ENCODE data around the gene TAF1B.
"Not testable (repeated sequence)": the region's sequence is repeated elsewhere in the genome, so short reads cannot be mapped to it uniquely, and the experiment has no call there.

TAF1B gene

GRCh38 chr2:9885036-9885684 lies 41.9 kb downstream of the TAF1B start:
- DNase-seq, result no peak

DNA sequence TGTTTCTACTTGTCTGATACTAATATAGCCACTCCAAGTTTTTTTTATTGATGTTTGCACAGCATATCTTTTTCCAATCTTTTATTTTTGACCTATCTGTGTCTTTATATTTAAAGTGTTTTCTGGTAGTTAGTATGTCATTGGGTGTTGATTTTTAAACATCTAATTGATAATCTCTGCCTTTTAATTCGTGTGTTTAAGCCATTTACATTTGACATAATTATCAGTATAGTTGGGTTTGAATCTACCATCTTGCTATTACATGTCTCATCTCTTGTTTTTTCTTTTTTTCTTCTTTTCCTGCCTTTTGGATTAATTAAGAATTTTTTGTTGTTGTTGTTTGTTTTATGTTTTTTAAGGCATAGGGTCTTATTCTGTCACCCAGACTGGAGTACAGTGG lies 44.2 kb downstream of the TAF1B start:
- no peak for DNase-seq

- no peak for DNase-seq
Observed at GRCh38 chr2:9889812-9890261, 46.6 kb downstream of the TAF1B start.

GRCh38 chr2:9892236-9892635 lies 49.0 kb downstream of the TAF1B start:
- no peak for DNase-seq

GRCh38 chr2:9895669-9896590 lies 52.7 kb downstream of the TAF1B start:
- DNase-seq, result no peak

DNA sequence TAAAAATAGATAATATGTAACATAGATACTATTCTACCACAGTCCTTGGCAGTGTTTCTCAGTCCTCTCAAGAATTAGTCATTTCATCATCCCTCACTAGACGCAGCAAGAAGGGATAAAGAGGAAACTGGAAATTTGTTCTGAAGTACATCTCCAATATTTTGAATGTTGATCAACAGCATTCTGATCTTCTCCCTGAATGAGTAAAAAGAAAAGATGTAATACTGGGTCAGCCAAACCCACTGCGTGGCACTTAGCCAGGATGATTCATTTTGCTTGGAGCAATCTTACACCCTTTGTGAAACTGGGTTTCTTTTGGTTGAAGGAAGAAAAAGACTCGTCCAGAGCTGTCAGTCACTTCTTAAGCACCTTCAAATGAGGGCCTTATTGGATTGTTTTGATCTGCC lies 54.1 kb downstream of the TAF1B start:
- peak; percentile 59 for DNase-seq

DNA sequence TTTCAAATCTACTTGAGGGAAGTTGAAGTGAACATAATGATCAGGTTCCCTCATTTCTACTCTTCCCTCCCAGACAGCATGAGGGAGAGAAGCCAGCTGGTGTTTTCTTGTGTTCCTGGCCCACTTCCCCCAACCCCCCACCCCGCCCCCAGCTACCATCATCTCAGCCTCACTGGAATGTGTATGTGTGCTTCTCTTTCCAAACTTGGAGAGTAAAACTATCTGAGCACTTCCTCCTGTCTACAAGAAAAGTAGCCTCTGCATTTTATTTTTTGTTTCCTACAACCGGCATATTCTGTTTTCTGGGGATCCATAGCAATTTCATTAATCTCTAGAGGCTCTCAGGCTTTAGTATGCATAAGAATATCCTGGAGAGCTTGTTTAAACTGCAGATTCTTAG lies 54.6 kb downstream of the TAF1B start:
- no peak for DNase-seq

DNA sequence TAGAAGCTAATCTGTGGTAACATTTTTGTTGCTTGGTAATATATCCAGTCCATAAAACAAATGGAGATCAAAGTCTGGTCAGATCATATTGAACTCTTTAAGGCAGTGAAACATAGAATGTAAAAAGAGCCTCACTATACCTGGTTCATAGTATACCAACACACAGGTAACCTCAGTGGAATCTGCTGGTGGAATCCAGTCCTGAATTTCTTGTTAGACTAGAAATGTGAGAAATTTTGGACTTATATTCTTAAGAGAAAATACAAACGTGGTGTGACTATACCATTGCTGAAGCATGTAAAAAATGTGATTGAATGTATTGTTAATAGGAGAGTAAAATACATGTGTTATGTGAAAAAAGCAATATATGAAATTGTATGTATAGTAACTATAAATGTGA lies 62.1 kb downstream of the TAF1B start:
- DNase-seq, result no peak

- DNase-seq, result no peak
Observed at GRCh38 chr2:9907402-9907801, 64.1 kb downstream of the TAF1B start.

- DNase-seq, result no peak
Observed at GRCh38 chr2:9908639-9909038, 65.4 kb downstream of the TAF1B start.

DNA sequence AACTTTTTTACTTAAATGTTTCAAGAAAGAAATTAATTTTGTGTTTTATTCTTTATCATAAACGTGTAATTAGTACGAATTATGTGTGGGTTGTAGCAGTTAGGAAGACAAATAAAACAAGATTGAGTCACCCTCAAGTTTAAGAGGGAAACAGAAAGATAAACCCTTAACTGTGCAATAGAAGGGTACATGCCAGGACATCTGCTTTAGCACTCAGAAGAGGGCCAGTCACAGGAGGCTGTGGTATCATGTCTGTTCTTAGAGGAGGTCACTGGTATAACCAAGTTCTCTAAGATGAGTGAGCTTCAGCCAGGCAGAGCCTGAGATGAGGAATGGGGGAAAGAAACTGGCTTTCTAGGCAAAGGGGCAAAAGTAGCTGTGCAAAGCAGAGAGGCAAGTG lies 65.8 kb downstream of the TAF1B start:
- DNase-seq, result no peak

- no peak for DNase-seq
Observed at GRCh38 chr2:9910699-9911098, 67.4 kb downstream of the TAF1B start.

GRCh38 chr2:9912468-9912867 lies 69.2 kb downstream of the TAF1B start:
- DNase-seq, result no peak

DNA sequence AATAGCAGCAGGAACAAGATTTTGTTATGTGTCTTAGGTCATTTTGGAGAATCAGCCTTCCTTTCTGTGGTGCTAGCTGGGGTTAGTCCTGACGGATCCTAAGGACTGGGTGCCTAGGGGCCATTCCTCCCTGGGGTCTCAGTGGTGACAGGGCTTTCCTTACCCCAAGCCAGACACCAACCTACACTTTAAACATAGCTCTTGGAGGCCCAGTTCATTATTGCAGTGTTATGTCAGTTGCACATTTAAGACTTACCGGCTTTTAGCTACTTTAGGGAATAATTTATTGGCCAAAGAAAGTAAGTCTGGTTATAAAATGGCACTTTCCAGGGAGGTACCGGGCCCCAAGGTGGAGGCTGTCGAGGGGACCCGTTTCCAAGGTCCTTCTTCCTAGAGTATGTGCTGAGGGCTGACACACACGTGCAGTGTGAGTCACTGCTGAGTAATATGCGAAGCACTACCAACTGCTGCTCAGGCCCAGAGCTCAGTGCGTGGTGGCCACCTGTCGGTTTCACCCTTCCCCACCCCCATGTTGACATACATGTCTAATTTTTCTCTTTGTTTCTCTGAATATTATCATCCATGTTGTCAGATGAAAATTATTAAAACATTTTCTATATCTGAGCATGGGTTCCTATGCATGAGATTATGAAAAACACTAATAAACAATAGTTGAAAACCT lies 71.3 kb downstream of the TAF1B start:
- DNase-seq, result peak; percentile 62

- DNase-seq, result no peak
Observed at GRCh38 chr2:9918275-9918674, 75.0 kb downstream of the TAF1B start.

DNA sequence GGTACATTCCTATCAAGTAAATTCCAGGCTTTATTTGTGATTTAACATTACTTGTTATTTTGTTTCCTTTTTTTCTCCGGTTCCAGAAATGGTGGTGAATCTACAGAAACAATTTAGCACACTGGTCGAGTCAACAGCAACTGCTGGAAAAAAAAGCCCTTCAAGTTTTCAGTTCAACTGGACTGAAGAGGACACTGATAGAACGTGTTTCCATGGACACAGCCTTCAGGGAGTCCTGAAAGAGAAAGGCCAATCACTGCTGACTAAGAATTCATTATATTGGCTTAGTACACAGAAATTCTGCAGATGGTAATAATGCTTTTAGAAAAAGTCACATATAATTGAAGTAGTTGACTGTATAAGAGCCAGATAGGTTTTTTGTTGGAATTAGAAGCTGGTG lies 76.2 kb downstream of the TAF1B start:
- DNase-seq, result no peak

- not testable (repeated sequence) for DNase-seq
Observed at GRCh38 chr2:9927020-9927419, 83.7 kb downstream of the TAF1B start.

GRCh38 chr2:9937258-9937657 lies 94.0 kb downstream of the TAF1B start:
- DNase-seq, result no peak

DNA sequence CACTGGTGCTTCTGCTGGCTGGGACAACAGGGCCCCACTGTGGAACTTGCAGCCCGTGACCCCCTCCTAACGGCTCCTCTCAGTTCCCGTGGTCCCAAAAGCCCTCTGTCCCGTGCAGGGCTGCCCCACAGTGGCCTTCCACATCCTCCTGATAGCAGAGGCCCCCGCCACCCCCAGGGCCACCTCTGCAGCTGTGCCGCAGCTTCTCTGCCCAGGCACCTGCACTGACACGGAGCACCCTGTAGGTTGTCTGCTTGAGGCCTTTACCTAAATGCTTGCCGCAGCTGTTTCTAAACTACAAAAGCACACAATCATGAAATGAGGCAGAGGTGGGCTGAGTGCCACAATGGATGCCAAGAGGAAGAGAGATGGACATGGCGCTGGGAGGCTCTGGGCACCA lies 94.7 kb downstream of the TAF1B start:
- DNase-seq, result no peak

GRCh38 chr2:9939587-9940485 lies 96.6 kb downstream of the TAF1B start:
- DNase-seq, result no peak

GRCh38 chr2:9941196-9941995 lies 98.1 kb downstream of the TAF1B start:
- no peak for DNase-seq

GRCh38 chr2:9941996-9942390 lies 98.7 kb downstream of the TAF1B start:
- no peak for DNase-seq
